ENCODE measurements around the gene ANO2.

ANO2 gene

DNA sequence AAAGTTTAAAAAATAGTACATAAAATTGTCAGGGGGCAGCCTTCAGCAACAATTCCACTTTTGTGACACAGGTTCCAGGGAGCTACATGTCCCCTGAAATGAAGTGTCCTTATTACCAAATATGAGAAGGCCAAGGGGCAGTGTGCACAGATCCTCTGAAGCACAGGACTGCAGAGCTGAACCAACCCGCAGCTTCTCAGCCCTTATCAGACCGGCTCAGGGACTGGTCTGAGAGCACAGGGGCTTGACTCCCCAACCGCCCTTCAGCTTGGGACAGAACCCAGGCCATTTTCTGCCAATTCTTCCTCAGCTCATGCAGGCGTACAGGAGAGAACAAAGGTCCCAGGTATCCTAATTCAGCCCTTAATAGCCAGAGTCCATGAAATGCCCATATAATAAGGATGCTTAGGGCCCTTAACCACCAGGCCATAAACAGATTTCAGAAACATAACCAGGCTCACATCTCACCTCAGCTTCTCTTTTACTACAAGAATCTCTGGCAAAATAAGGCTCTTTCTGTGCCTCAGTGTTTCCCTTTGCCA, 221.3 kb downstream of the ANO2 start:
- DNase-seq (ENCODE audit: low read depth in 2 of 2): no peak

DNA sequence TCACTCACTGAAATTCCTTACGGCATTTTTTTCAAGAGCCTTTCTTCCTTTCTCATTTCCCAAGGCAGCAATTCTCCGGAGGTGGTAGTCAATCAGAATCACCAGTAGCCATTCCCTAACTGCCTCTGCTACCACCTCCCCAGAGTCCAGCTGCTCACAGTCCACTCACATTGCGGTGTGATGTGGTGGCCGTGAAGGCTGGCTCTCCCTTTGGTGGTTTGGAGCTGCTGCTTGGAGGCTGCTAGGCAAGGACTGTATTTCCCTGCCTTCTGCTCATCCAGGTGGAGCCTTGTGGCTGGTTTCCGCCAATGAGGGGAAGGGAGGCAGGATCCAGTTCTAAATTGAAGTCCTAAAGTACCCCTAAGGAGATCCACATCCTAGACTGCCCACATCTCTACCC, 222.0 kb downstream of the ANO2 start:
- DNase-seq (ENCODE audit: low read depth in 2 of 2): no peak

DNA sequence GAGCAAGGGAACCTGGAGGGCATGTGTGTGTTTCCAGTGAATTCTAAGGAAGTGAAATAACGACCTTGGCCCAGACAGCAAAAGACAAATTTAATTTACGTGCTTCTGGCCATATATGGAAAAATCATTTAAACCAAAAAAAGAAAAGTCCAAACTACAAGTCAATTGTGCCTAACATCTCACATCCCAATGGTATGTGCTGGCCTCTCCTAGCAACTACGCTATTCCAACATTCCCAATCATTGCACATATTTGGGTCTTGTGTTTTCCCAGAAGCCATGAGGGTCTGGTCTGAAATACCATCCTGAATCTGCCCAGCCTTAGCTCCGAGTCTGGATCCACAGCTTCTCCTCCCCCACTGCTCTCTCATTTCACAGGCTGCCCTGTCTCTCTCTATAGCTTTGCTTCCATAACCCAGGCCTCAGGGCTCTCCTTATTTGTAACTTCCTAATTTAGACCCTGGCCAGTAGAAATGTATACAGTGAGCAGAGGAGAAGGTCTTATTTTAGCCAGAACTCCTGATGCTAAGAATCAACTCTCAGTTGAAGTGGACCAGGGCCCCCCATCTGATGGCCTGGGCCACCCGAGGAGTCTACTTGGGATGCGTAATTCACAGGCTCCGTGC, 224.6 kb downstream of the ANO2 start:
- DNase-seq (ENCODE audit: low read depth in 2 of 2): no peak

GRCh38 chr12:5718680-5719079, 226.4 kb downstream of the ANO2 start:
- DNase-seq (ENCODE audit: low read depth in 2 of 2): no peak

DNA sequence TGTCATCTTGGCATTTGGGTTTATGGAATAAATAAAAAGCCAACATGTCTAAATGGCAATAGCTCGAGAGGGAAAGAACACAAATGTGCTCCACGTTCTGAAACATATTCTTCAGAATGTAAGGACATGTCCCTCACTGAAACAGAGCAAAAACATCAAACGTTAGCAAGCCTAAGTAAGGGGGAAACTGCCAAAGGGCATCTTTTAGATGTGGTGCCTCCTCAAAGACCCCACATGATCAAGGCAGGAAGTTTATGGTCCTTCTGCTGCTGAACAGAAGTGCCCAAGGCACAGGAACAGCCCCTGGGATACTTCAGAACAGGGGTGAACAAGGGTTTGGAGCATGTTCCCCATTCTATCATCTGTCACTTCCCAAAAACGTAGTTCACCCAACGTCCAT, 227.0 kb downstream of the ANO2 start:
- no peak for DNase-seq (ENCODE audit: low read depth in 2 of 2)

- no peak for DNase-seq (ENCODE audit: low read depth in 2 of 2)
Measured at GRCh38 chr12:5716976-5717375, 228.1 kb downstream of the ANO2 start.

- DNase-seq (ENCODE audit: low read depth in 2 of 2): no peak
Measured at GRCh38 chr12:5716201-5716600, 228.9 kb downstream of the ANO2 start.

DNA sequence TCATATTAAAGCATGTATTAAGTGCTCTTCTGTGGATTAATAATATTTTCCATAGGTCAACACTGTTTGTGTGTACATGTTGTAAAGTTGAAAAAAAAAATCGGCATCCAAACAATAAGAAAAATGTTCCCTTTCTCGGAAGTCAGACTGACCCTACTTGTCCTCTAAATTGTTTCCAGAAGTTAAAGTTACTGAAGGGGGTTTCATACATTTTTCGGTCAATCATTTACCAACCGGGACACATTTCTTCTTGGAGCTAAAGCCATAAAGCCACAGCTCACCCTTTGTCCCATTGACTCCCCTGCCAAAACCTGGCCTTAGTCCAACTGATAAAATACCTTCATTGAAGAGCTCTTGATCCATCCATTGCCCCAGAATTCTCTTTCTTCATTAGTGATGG, 230.0 kb downstream of the ANO2 start:
- no peak for DNase-seq (ENCODE audit: low read depth in 2 of 2)

GRCh38 chr12:5713599-5714081, 231.4 kb downstream of the ANO2 start:
- no peak for DNase-seq (ENCODE audit: low read depth in 2 of 2)

GRCh38 chr12:5710260-5710878, 234.7 kb downstream of the ANO2 start:
- no peak for DNase-seq (ENCODE audit: low read depth in 2 of 2)

- DNase-seq (ENCODE audit: low read depth in 2 of 2): no peak
Measured at GRCh38 chr12:5708371-5708770, 236.7 kb downstream of the ANO2 start.

GRCh38 chr12:5706247-5706646, 238.8 kb downstream of the ANO2 start:
- DNase-seq (ENCODE audit: low read depth in 2 of 2): no peak

DNA sequence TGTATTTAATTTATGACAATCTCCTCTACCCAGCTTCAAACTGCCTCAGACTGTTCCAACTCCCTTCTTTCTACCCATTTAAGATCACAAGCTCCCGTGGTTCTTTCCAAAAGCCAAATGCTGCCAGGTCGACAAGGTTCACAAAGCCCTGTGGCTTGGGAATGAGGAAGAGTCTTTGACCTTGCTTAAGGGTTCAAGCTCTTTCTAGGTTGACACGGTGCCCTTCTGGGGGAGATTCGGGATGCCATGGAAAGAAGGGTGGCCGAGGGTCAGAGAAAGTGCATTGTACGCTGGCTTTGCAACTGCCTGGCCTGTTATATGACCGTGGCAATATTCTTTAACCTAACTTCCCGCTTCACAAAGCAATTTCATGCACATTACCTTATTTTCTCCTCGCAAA, 239.3 kb downstream of the ANO2 start:
- DNase-seq (ENCODE audit: low read depth in 2 of 2): no peak

DNA sequence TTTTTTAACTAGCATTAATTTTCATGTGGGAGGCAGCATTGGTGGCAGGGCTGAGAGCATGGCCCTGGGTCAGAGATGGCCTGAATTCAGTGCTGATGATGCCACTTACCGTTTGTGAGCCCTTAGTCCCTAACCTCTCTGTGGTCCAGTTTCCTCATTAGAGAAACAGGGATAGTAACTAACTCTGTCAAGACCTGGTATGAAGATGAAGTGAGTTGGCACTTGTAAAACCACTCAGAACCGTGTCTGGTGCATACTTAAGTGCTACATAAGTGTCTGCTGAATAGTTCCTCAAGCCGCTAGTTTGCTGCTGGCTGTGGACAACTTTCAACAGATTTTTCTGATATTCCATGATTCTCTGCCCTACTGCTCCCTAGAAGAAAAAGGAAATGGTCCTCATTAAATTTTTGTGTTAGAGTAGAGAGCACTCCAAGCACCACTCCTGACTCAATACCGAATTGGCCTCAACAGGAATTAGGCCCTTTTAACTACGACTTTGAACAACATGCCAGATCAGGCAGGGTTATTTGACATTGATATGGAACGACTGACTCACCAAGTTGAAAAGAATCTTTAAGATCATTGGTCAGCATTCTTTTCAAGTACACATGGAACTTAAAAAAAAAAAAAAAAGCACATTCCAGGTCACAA, 250.2 kb downstream of the ANO2 start:
- no peak for DNase-seq (ENCODE audit: low read depth in 2 of 2)

GRCh38 chr12:5692850-5693249, 252.2 kb downstream of the ANO2 start:
- no peak for DNase-seq (ENCODE audit: low read depth in 2 of 2)

GRCh38 chr12:5691943-5692342, 253.1 kb downstream of the ANO2 start:
- no peak for DNase-seq (ENCODE audit: low read depth in 2 of 2)

DNA sequence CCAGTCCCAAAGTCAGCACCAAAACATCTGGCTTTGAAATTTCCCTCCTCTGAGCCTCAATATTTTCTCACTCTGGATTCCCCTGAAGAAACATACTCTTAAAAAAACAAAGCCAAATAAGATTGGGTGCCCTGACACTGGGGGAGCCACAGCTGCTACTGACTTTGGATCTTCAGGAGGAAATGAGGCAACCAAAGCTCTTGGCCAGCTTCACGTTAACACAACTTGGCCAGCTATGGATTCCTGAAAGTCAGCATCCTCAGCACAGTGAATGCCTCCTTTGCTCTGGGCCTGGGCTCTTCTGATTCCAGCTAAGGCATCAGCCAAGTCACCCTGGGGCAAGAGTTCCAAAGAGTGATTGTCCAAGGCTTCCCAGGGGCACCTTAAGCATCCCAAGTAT, 254.8 kb downstream of the ANO2 start:
- no peak for DNase-seq (ENCODE audit: low read depth in 2 of 2)

GRCh38 chr12:5689773-5690172, 255.3 kb downstream of the ANO2 start:
- DNase-seq (ENCODE audit: low read depth in 2 of 2): no peak

DNA sequence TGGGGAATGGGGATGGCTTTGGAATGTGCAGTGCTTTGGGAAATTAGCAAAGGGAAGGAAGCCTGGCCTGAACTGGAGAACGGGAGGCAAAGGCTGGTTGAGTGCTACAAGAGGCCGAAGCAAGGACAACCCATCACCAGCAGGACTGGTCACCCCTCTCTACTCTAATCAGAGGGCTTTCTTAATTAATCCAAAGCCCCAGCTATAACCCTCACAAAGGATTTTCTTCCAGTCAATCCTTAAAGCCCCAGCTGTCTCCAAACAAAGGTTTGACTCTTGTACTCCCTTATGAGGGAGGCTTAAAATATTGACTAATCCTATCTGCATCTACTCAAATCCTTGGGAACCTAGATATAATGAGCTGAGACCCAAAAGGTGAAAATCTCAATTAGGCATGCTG, 256.8 kb downstream of the ANO2 start:
- no peak for DNase-seq (ENCODE audit: low read depth in 2 of 2)

- DNase-seq (ENCODE audit: low read depth in 2 of 2): no peak
Measured at GRCh38 chr12:5685935-5686334, 259.1 kb downstream of the ANO2 start.

DNA sequence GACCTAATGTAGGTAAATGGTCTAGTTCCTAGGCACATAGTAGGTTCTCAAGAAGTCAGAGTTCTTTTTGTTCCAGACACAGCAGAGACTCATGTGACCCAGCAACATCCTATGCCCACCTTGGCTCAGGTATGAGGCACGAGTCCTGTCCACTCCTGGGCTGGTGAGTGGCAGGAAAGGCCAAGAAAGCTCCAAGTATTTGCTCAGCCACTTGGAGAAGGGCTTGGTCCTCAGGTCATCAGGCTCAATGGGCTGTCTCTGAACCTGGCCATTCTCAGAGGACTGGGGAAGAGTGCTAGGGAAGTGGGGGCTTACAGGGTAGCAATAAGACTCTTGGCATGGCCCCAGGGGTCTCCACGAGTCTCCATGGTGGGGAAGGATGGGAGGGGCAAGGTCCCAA, 260.1 kb downstream of the ANO2 start:
- no peak for DNase-seq (ENCODE audit: low read depth in 2 of 2)

- no peak for DNase-seq (ENCODE audit: low read depth in 2 of 2)
Measured at GRCh38 chr12:5682581-5682980, 262.5 kb downstream of the ANO2 start.

- no peak for DNase-seq (ENCODE audit: low read depth in 2 of 2)
Measured at GRCh38 chr12:5678176-5678575, 266.9 kb downstream of the ANO2 start.
